GM21423 (cell line): ENCODE data around the gene SIN3A.
"Not testable (repeated sequence)": the region's sequence is repeated elsewhere in the genome, so short reads cannot be mapped to it uniquely, and the experiment has no call there.

Experiments
- ATAC-seq: cut with Tn5 transposase; IDR thresholded peaks from one replicate; pipeline ENCODE4 v1.9.1; 2021; ENCODE audit warnings: mild to moderate bottlenecking, moderate library complexity; ENCODE audit not compliant: unreplicated experiment

Gene SIN3A

GRCh38 chr15:75358771-75359536 is 92.5 kb downstream of the SIN3A start:
- ATAC-seq, result no peak

GRCh38 chr15:75357976-75358673 is 93.4 kb downstream of the SIN3A start:
- no peak for ATAC-seq

GRCh38 chr15:75356517-75356916 is 95.0 kb downstream of the SIN3A start:
- no peak for ATAC-seq

- no peak for ATAC-seq
These were observed 95.5 kb downstream of the SIN3A start for GRCh38 chr15:75356006-75356405.

- ATAC-seq, result no peak
These were observed 96.1 kb downstream of the SIN3A start for GRCh38 chr15:75355369-75355768.

GRCh38 chr15:75354454-75354853 is 97.0 kb downstream of the SIN3A start:
- ATAC-seq, result no peak

GRCh38 chr15:75353604-75354003 is 97.9 kb downstream of the SIN3A start:
- no peak for ATAC-seq

GRCh38 chr15:75352186-75353080 is 99.1 kb downstream of the SIN3A start:
- ATAC-seq, result no peak

GRCh38 chr15:75350601-75351361 is 100.7 kb downstream of the SIN3A start:
- ATAC-seq, result no peak

GRCh38 chr15:75349851-75350588 is 101.5 kb downstream of the SIN3A start:
- peak; percentile 58 for ATAC-seq

GRCh38 chr15:75349351-75349669 is 102.2 kb downstream of the SIN3A start:
- not testable (repeated sequence) for ATAC-seq

GRCh38 chr15:75348562-75349350 is 102.7 kb downstream of the SIN3A start:
- no peak for ATAC-seq

- ATAC-seq, result no peak
These were observed 103.4 kb downstream of the SIN3A start for GRCh38 chr15:75348034-75348561.

GRCh38 chr15:75347222-75348033 is 104.1 kb downstream of the SIN3A start:
- peak; percentile 54 for ATAC-seq

GRCh38 chr15:75346796-75347221 is 104.7 kb downstream of the SIN3A start, which contains the start of gene NEIL1:
NEIL1 (plus strand) TSS chr15:75347039; CDS start chr15:75348906, 1,867 bp downstream.
- ATAC-seq, result no peak

- not testable (repeated sequence) for ATAC-seq
These were observed 107.5 kb downstream of the SIN3A start for GRCh38 chr15:75343953-75344352.

GRCh38 chr15:75342221-75342620 is 109.3 kb downstream of the SIN3A start:
- no peak for ATAC-seq
